Subcutaneous abdominal adipose tissue (tissue), 5 donors: Measurements from ENCODE around the gene GNAI1.
A peak's percentile ranks its signal among the peaks of the same experiment; 100 is the strongest.

Experiments used
- H3K27ac ChIP-seq: one replicate; pipeline ENCODE4 v1.7.0; 2013; ENCODE audit warnings: low read depth, mild to moderate bottlenecking, inconsistent platforms, low read length, moderate library complexity
- H3K27me3 ChIP-seq, 5 donors: one replicate each; pipeline ENCODE4 v1.7.0; 2013; ENCODE audit warnings: low read length in 5 of 5, inconsistent platforms in 1 of 5; ENCODE audit not compliant: control insufficient read depth in 5 of 5, insufficient read depth in 4 of 5
- H3K36me3 ChIP-seq, 5 donors: one replicate each; pipeline ENCODE4 v1.7.0; 2013; ENCODE audit warnings: low read length in 5 of 5; ENCODE audit not compliant: control insufficient read depth in 5 of 5, insufficient read depth in 5 of 5
- H3K4me1 ChIP-seq, 5 donors: one replicate each; pipeline ENCODE4 v1.7.0; 2013; ENCODE audit warnings: low read length in 5 of 5, mild to moderate bottlenecking in 3 of 5, moderate library complexity in 1 of 5; ENCODE audit not compliant: control insufficient read depth in 5 of 5, insufficient read depth in 5 of 5
- H3K4me3 ChIP-seq, 5 donors: one replicate each; pipeline ENCODE4 v1.7.0; 2013; ENCODE audit warnings: low read length in 5 of 5, low read depth in 1 of 5
- H3K9ac ChIP-seq, 5 donors: one replicate each; pipeline ENCODE4 v1.7.0; 2013; ENCODE audit warnings: low read length in 5 of 5, mild to moderate bottlenecking in 4 of 5, moderate library complexity in 3 of 5
- H3K9me3 ChIP-seq, 5 donors: one replicate each; pipeline ENCODE4 v1.7.0; 2013; ENCODE audit warnings: low read length in 5 of 5; ENCODE audit not compliant: control insufficient read depth in 5 of 5
- donor health status: healthy.
- donor health status: healthy.
- donor health status: healthy.
- donor health status: healthy.
- donor health status: healthy.

The GNAI1 gene

GRCh38 chr7:80183351-80183750, 48.7 kb downstream of the GNAI1 start:
- H3K9me3 ChIP-seq, result no peaks in the 10 kb centered on the region
- peaks cover 0 to 67% (median 36%) of the 10 kb centered on the region in 5 donors for H3K4me1 ChIP-seq
- H3K9ac ChIP-seq, result no peak overlapping the region
- H3K36me3 ChIP-seq, result no peaks in the 10 kb centered on the region
- H3K27me3 ChIP-seq, result no peaks in the 10 kb centered on the region
- H3K27ac ChIP-seq, result no peak overlapping the region
- H3K4me3 ChIP-seq, result no peak overlapping the region

GRCh38 chr7:80183900-80184685, 49.5 kb downstream of the GNAI1 start:
- H3K4me1 ChIP-seq, result peaks cover 0 to 68% (median 35%) of the 10 kb centered on the region in 5 donors
- H3K36me3 ChIP-seq, result no peaks in the 10 kb centered on the region
- H3K9ac ChIP-seq, result no peak overlapping the region
- no peak overlapping the region for H3K4me3 ChIP-seq
- no peak overlapping the region for H3K27ac ChIP-seq
- no peaks in the 10 kb centered on the region for H3K9me3 ChIP-seq
- H3K27me3 ChIP-seq, result no peaks in the 10 kb centered on the region

GRCh38 chr7:80184693-80185092, 50.1 kb downstream of the GNAI1 start:
- H3K27ac ChIP-seq, result no peak overlapping the region
- peaks cover 0 to 67% (median 32%) of the 10 kb centered on the region in 5 donors for H3K4me1 ChIP-seq
- H3K4me3 ChIP-seq, result no peak overlapping the region
- no peaks in the 10 kb centered on the region for H3K9me3 ChIP-seq
- no peaks in the 10 kb centered on the region for H3K27me3 ChIP-seq
- no peak overlapping the region for H3K9ac ChIP-seq
- no peaks in the 10 kb centered on the region for H3K36me3 ChIP-seq

GRCh38 chr7:80185571-80185970, 50.9 kb downstream of the GNAI1 start:
- no peaks in the 10 kb centered on the region for H3K27me3 ChIP-seq
- H3K4me3 ChIP-seq, result no peak overlapping the region
- no peak overlapping the region for H3K27ac ChIP-seq
- H3K9me3 ChIP-seq, result no peaks in the 10 kb centered on the region
- H3K9ac ChIP-seq, result no peak overlapping the region
- peaks cover 0 to 58% (median 29%) of the 10 kb centered on the region in 5 donors for H3K4me1 ChIP-seq
- H3K36me3 ChIP-seq, result no peaks in the 10 kb centered on the region

GRCh38 chr7:80186721-80187120, 52.1 kb downstream of the GNAI1 start:
- Histone ChIP-seq H3K27ac (peak overlapping the region; percentile 12), H3K4me3 (no peak overlapping the region), H3K9ac (no peak overlapping the region), H3K36me3 (no peaks in the 10 kb centered on the region), H3K9me3 (no peaks in the 10 kb centered on the region), H3K27me3 (no peaks in the 10 kb centered on the region), H3K4me1 (peaks cover 0 to 60% (median 29%) of the 10 kb centered on the region in 5 donors)

- Histone ChIP-seq H3K27ac (peak overlapping the region; percentile 12), H3K27me3 (no peaks in the 10 kb centered on the region), H3K4me3 (no peak overlapping the region), H3K9me3 (no peaks in the 10 kb centered on the region), H3K9ac (no peak overlapping the region), H3K4me1 (peaks cover 0 to 60% (median 29%) of the 10 kb centered on the region in 5 donors), H3K36me3 (no peaks in the 10 kb centered on the region)
Observed at GRCh38 chr7:80187279-80187678, 52.6 kb downstream of the GNAI1 start.

- H3K36me3 ChIP-seq, result no peaks in the 10 kb centered on the region
- H3K27me3 ChIP-seq, result no peaks in the 10 kb centered on the region
- H3K4me1 ChIP-seq, result peaks cover 0 to 60% (median 29%) of the 10 kb centered on the region in 5 donors
- no peak overlapping the region for H3K4me3 ChIP-seq
- H3K9me3 ChIP-seq, result no peaks in the 10 kb centered on the region
- peak overlapping the region; percentile 12 for H3K27ac ChIP-seq
- no peak overlapping the region for H3K9ac ChIP-seq
Observed at GRCh38 chr7:80187727-80188126, 53.1 kb downstream of the GNAI1 start.

GRCh38 chr7:80189638-80190037, 55.0 kb downstream of the GNAI1 start:
- Histone ChIP-seq H3K9ac (peak overlapping the region in 1 of 5 donors; percentile 40), H3K36me3 (no peaks in the 10 kb centered on the region), H3K27me3 (no peaks in the 10 kb centered on the region), H3K4me3 (no peak overlapping the region), H3K9me3 (no peaks in the 10 kb centered on the region), H3K4me1 (peaks cover 0 to 46% (median 26%) of the 10 kb centered on the region in 5 donors), H3K27ac (peak overlapping the region; percentile 68)

- H3K4me1 ChIP-seq, result peaks cover 0 to 19% (median 0%) of the 10 kb centered on the region in 5 donors
- no peak overlapping the region for H3K4me3 ChIP-seq
- H3K9me3 ChIP-seq, result no peaks in the 10 kb centered on the region
- peaks cover 12 to 33% (median 15%) of the 10 kb centered on the region in 5 donors for H3K36me3 ChIP-seq
- H3K27ac ChIP-seq, result no peak overlapping the region
- no peak overlapping the region for H3K9ac ChIP-seq
- no peaks in the 10 kb centered on the region for H3K27me3 ChIP-seq
Observed at GRCh38 chr7:80197627-80198026, 63.0 kb downstream of the GNAI1 start.

- Histone ChIP-seq H3K9ac (no peak overlapping the region), H3K27ac (no peak overlapping the region), H3K4me3 (no peak overlapping the region), H3K27me3 (no peaks in the 10 kb centered on the region), H3K36me3 (peaks cover 13 to 43% (median 21%) of the 10 kb centered on the region in 5 donors), H3K9me3 (no peaks in the 10 kb centered on the region), H3K4me1 (peaks cover 0 to 19% (median 0%) of the 10 kb centered on the region in 5 donors)
Observed at GRCh38 chr7:80199051-80199450, 64.4 kb downstream of the GNAI1 start.
